GM12878 (cell line): Measurements from ENCODE around the gene C3orf33. TPM values are rescaled to one million over a fixed set of nuclear protein-coding genes. Genes with fewer than 3 reads are reported as not detected.

Source experiments
- ATAC-seq: fragments of 200-7000 bp; cut with Tn5 transposase; 3 replicates; pipeline ENCODE4 v1.9.1; 2020; ENCODE audit warnings: mild to moderate bottlenecking, moderate library complexity
- BruUV-seq: library from RNA; stranded (reverse); fragments of 400-500 nt; replicated peaks from 2 replicates; lab custom pipeline; 2021; lab: Mats Ljungman, UMichigan
- CTCF ChIA-PET: fragments of 300-600 bp; sonication (Branson Sonifier 250); formaldehyde crosslinking; extraction: SDS; loops from one replicate; lab custom pipeline; 2021; ENCODE audit warnings: inconsistent platforms; lab: Yijun Ruan, JAX
- POLR2A ChIA-PET: fragments of 350-600 bp; formaldehyde crosslinking; extraction: SDS; loops from one replicate; lab custom pipeline; 2021; ENCODE audit warnings: inconsistent platforms; lab: Charles Lee
- RAD21 ChIA-PET: fragments of 300-600 bp; sonication (Branson Sonifier 250); formaldehyde crosslinking; loops from one replicate; lab custom pipeline; 2023; ENCODE audit warnings: antibody characterized with exemption; ENCODE audit not compliant: unreplicated experiment; lab: Charles Lee
- SMC1A ChIA-PET: fragments of 300-600 bp; sonication (Branson Sonifier 250); formaldehyde crosslinking; loops from one replicate; lab custom pipeline; 2023; ENCODE audit not compliant: unreplicated experiment, uncharacterized antibody; lab: Charles Lee
- DNase-seq: peaks from one replicate; pipeline ENCODE4 v3.0.0-alpha.2; 2011; ENCODE audit warnings: low read depth, low spot score
- FAIRE-seq: peaks from 3 replicates; lab custom pipeline; 2011; peaks lifted over from hg19 to GRCh38; lab: Jason Lieb, UNC
- H2AFZ ChIP-seq: 2 replicates; pipeline ENCODE4 v1.6.0; 2011; ENCODE audit warnings: low read depth, low read length, control low read depth; ENCODE audit not compliant: control insufficient read depth
- H3K27ac ChIP-seq: 2 replicates; pipeline ENCODE4 v1.5.1; 2011; ENCODE audit warnings: control low read depth; ENCODE audit not compliant: control insufficient read depth, insufficient read depth
- H3K27me3 ChIP-seq, 2 experiments: replicated peaks in 1 of 2; 2 replicates each; pipeline versions ENCODE4 v1.6.0 to v1.6.1; 2011; ENCODE audit warnings: low read length in 1 of 2; ENCODE audit not compliant: control insufficient read depth in 2 of 2, insufficient read depth in 2 of 2
- H3K36me3 ChIP-seq, 2 experiments: 2 replicates each; pipeline ENCODE4 v1.5.1; 2011; ENCODE audit warnings: low read length in 1 of 2; ENCODE audit not compliant: control insufficient read depth in 2 of 2, insufficient read depth in 2 of 2
- H3K4me1 ChIP-seq: 2 replicates; pipeline ENCODE4 v1.6.1; 2011; ENCODE audit warnings: mild to moderate bottlenecking, low read length, moderate library complexity, mixed read lengths; ENCODE audit not compliant: control insufficient read depth, insufficient read depth
- H3K4me2 ChIP-seq: 2 replicates; pipeline ENCODE4 v1.6.0; 2011; ENCODE audit warnings: control low read depth; ENCODE audit not compliant: control insufficient read depth, insufficient read depth
- H3K4me3 ChIP-seq: fragments of 200-600 bp; sonication (generic); 2 replicates; pipeline ENCODE4 v1.5.1; 2016
- H3K79me2 ChIP-seq: 2 replicates; pipeline ENCODE4 v1.6.0; 2011; ENCODE audit warnings: low read length; ENCODE audit not compliant: control insufficient read depth, insufficient read depth
- H3K9ac ChIP-seq: 2 replicates; pipeline ENCODE4 v1.8.0; 2011; ENCODE audit warnings: low read length, control low read depth, mixed read lengths; ENCODE audit not compliant: control insufficient read depth, insufficient read depth
- H3K9me3 ChIP-seq: replicated peaks from 3 replicates; pipeline ENCODE4 v1.5.1; 2011; ENCODE audit warnings: mild to moderate bottlenecking, low read length; ENCODE audit not compliant: control insufficient read depth, insufficient read depth
- H4K20me1 ChIP-seq: 2 replicates; pipeline ENCODE4 v1.6.0; 2011; ENCODE audit not compliant: control insufficient read depth, insufficient read depth
- ATF7 ChIP-seq: fragments of 450-650 bp; IDR thresholded peaks from 2 replicates; pipeline ENCODE4 v1.6.1; 2016; ENCODE audit warnings: low read depth, mild to moderate bottlenecking
- BCL11A ChIP-seq: IDR thresholded peaks from 2 replicates; pipeline ENCODE4 v1.6.1; 2011; ENCODE audit warnings: low read depth, low read length
- FOS ChIP-seq: IDR thresholded peaks from 3 replicates; pipeline ENCODE4 v1.6.1; 2011; ENCODE audit warnings: borderline replicate concordance; ENCODE audit not compliant: insufficient read length; ENCODE audit errors: extremely low read depth
- IKZF1 ChIP-seq: fragments of 450-650 bp; conservative IDR thresholded peaks from 2 replicates; pipeline ENCODE4 v1.6.1; 2017; ENCODE audit warnings: antibody characterized with exemption, mild to moderate bottlenecking
- NRF1 ChIP-seq: conservative IDR thresholded peaks from 2 replicates; pipeline ENCODE4 v1.6.1; 2011; ENCODE audit warnings: mild to moderate bottlenecking, low read depth, low read length, improper control_type of control experiment
- PKNOX1 ChIP-seq: fragments of 450-650 bp; IDR thresholded peaks from 2 replicates; pipeline ENCODE4 v1.6.1; 2016; ENCODE audit warnings: mild to moderate bottlenecking
- RELA ChIP-seq: fragments of 450-650 bp; IDR thresholded peaks from 2 replicates; pipeline ENCODE4 v1.8.0; 2014; ENCODE audit warnings: borderline replicate concordance; ENCODE audit not compliant: partially characterized antibody
- SIN3A ChIP-seq: IDR thresholded peaks from 2 replicates; pipeline ENCODE4 v1.6.1; 2012; ENCODE audit warnings: low read depth, low read length, improper control_type of control experiment
- SPI1 ChIP-seq: IDR thresholded peaks from 2 replicates; pipeline ENCODE4 v1.6.1; 2011; ENCODE audit warnings: low read depth, mild to moderate bottlenecking, low read length, moderate library complexity, borderline replicate concordance; ENCODE audit not compliant: insufficient read depth
- SUPT20H ChIP-seq: IDR thresholded peaks from 2 replicates; pipeline ENCODE4 v1.6.1; 2011; ENCODE audit warnings: low read depth, mild to moderate bottlenecking, low read length, moderate library complexity, borderline replicate concordance; ENCODE audit not compliant: control insufficient read depth
- ZNF207 ChIP-seq: fragments of 450-650 bp; IDR thresholded peaks from 2 replicates; pipeline ENCODE4 v1.6.1; 2014; ENCODE audit warnings: antibody characterized with exemption, mild to moderate bottlenecking, borderline replicate concordance
- WGBS: methylation state at CpG from one replicate; pipeline ENCODE4 v1.1.6; 2016; ENCODE audit warnings: low lambda C conversion rate; ENCODE audit not compliant: insufficient replicate concordance, insufficient coverage; ENCODE audit errors: missing lambda C conversion rate; 5-methylcytosine and 5-hydroxymethylcytosine counted together
- in situ Hi-C: fragments of 300-500 bp; cut with MboI; formaldehyde crosslinking; loops from 9 replicates; pipeline ENCODE4 v1.14.3; 2018; ENCODE audit warnings: mixed read lengths
- intact Hi-C: fragments of 100-400 bp; cut with micrococcal nuclease; formaldehyde crosslinking; loops from one replicate; pipeline ENCODE4 v1.14.2; 2022; ENCODE audit not compliant: unreplicated experiment
- polyA plus RNA-seq, 11 experiments: library from polyadenylated mRNA; depleted of rRNA in 4 of 11; unstranded in 6 of 11; stranded (reverse) in 5 of 11; fragments of >200 nt; fragmentation: Nextera tagmentation in 4 of 11; fragmentation: Illumina TruSeq in 1 of 11; extraction: Ambion mirVana in 4 of 11; extraction: Trizol in 1 of 11; gene quantifications; 1 replicate in 1 of 11; 2 replicates in 10 of 11; pipeline versions ENCODE4 v1.2.1 to v1.2.3, GENCODE V29; 2011 to 2016; ENCODE audit warnings: inconsistent platforms in 2 of 11, missing spikeins in 2 of 11, low read depth in 1 of 11
- total RNA-seq, 4 experiments: library from RNA; depleted of rRNA in 3 of 4; stranded (reverse); fragments of >200 nt in 3 of 4; fragmentation: Illumina TruSeq in 1 of 4; extraction: Trizol in 1 of 4; gene quantifications; 2 replicates each; pipeline versions ENCODE4 v1.2.1 to v1.2.3, GENCODE V29; 2013 to 2021
- TF ChIP-seq, protein P1 (sequence below): IDR thresholded peaks from 2 replicates; pipeline ENCODE4 v1.6.1; 2012; ENCODE audit warnings: low read length, inconsistent platforms
- TF ChIP-seq, protein P2 (sequence below): IDR thresholded peaks from 2 replicates; pipeline ENCODE4 v1.6.1; 2012; ENCODE audit warnings: improper control_type of control experiment, low read depth, low read length; ENCODE audit not compliant: insufficient replicate concordance
- TF ChIP-seq, protein P3 (sequence below): fragments of 450-650 bp; conservative IDR thresholded peaks from 2 replicates; pipeline ENCODE4 v1.6.1; 2017; ENCODE audit warnings: mild to moderate bottlenecking, moderate library complexity

Gene C3orf33
- total and polyA plus RNA-seq, 10 of the 15 experiments (the other 5 are each of a cell fraction or from before 2014, with no cell fraction given) = 0.35 to 1.7 (median 0.90) TPM

DNA sequence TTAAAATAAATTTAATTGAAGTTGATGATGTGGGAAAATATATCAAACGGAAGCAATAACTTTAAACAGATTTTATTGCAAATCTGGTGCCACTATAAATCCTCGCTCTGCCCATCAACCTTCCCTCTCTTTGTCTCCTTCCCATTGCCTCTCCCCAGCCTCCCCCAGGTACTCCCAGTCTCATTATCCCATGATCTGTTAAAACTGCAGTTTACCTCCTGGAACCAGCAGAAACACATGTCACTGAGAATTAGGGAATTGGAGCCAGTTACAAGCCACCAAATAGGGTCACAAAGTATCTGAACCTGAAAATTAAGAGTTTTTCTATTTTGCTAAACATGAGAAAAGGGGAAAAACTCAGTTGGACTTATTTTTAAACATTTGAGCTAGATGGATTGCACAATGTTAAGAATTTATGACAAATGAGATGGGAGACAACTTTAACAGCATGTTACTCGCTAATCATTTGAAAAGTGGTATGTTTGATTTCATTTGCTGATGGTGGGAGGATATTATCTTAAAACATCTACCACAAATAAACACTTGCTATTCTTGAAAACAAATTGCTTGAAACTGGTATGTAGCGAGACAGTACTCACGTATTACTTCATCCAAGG is 63.6 kb downstream of the C3orf33 start:
- in situ Hi-C loops (no loop called here), intact Hi-C loops (no loop called here)
- Histone ChIP-seq H4K20me1 (no peaks in the 10 kb centered on the region), H3K4me1 (peaks cover 6% of the 10 kb centered on the region; the same call in 1 of the 2 replicates), H3K27ac (no peak overlapping the region), H3K27me3 (peaks cover 10 to 16% of the 10 kb centered on the region in 2 experiments), H2AFZ (no peak overlapping the region), H3K9ac (no peak overlapping the region), H3K4me3 (no peak overlapping the region), H3K9me3 (no peaks in the 10 kb centered on the region), H3K4me2 (no peak overlapping the region), H3K36me3 (no peaks in the 10 kb centered on the region), H3K79me2 (no peaks in the 10 kb centered on the region)
- BruUV-seq = no TSS peak
- 78% methylated on average over 5 of the region's 5 CpGs for WGBS
- RAD21 ChIA-PET = interaction anchor here (1.7 kb wide), 1 partner anchor 64 kb away, joined by 3 read pairs; the partner anchor contains the start of gene C3orf33
- ATAC-seq (no peak), DNase-seq (no peak), FAIRE-seq (no peak)
- POLR2A ChIA-PET = no interaction called here
- SMC1A ChIA-PET = no interaction called here
- CTCF ChIA-PET = interaction anchor here (1.3 to 1.5 kb wide), 2 partner anchors 9 to 41 kb away, joined by 4 read pairs; no protein-coding TSS in a partner anchor
- TF ChIP-seq, protein P1, sequence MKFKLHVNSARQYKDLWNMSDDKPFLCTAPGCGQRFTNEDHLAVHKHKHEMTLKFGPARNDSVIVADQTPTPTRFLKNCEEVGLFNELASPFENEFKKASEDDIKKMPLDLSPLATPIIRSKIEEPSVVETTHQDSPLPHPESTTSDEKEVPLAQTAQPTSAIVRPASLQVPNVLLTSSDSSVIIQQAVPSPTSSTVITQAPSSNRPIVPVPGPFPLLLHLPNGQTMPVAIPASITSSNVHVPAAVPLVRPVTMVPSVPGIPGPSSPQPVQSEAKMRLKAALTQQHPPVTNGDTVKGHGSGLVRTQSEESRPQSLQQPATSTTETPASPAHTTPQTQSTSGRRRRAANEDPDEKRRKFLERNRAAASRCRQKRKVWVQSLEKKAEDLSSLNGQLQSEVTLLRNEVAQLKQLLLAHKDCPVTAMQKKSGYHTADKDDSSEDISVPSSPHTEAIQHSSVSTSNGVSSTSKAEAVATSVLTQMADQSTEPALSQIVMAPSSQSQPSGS = no peak
- TF ChIP-seq SIN3A (no peak), NRF1 (no peak), PKNOX1 (no peak), SUPT20H (no peak), ZNF207 (no peak), SPI1 (no peak), IKZF1 (no peak), ATF7 (no peak), RELA (no peak), FOS (no peak), BCL11A (no peak)
- TF ChIP-seq, protein P2, sequence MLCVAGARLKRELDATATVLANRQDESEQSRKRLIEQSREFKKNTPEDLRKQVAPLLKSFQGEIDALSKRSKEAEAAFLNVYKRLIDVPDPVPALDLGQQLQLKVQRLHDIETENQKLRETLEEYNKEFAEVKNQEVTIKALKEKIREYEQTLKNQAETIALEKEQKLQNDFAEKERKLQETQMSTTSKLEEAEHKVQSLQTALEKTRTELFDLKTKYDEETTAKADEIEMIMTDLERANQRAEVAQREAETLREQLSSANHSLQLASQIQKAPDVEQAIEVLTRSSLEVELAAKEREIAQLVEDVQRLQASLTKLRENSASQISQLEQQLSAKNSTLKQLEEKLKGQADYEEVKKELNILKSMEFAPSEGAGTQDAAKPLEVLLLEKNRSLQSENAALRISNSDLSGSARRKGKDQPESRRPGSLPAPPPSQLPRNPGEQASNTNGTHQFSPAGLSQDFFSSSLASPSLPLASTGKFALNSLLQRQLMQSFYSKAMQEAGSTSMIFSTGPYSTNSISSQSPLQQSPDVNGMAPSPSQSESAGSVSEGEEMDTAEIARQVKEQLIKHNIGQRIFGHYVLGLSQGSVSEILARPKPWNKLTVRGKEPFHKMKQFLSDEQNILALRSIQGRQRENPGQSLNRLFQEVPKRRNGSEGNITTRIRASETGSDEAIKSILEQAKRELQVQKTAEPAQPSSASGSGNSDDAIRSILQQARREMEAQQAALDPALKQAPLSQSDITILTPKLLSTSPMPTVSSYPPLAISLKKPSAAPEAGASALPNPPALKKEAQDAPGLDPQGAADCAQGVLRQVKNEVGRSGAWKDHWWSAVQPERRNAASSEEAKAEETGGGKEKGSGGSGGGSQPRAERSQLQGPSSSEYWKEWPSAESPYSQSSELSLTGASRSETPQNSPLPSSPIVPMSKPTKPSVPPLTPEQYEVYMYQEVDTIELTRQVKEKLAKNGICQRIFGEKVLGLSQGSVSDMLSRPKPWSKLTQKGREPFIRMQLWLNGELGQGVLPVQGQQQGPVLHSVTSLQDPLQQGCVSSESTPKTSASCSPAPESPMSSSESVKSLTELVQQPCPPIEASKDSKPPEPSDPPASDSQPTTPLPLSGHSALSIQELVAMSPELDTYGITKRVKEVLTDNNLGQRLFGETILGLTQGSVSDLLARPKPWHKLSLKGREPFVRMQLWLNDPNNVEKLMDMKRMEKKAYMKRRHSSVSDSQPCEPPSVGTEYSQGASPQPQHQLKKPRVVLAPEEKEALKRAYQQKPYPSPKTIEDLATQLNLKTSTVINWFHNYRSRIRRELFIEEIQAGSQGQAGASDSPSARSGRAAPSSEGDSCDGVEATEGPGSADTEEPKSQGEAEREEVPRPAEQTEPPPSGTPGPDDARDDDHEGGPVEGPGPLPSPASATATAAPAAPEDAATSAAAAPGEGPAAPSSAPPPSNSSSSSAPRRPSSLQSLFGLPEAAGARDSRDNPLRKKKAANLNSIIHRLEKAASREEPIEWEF = no peak
- TF ChIP-seq, protein P3, sequence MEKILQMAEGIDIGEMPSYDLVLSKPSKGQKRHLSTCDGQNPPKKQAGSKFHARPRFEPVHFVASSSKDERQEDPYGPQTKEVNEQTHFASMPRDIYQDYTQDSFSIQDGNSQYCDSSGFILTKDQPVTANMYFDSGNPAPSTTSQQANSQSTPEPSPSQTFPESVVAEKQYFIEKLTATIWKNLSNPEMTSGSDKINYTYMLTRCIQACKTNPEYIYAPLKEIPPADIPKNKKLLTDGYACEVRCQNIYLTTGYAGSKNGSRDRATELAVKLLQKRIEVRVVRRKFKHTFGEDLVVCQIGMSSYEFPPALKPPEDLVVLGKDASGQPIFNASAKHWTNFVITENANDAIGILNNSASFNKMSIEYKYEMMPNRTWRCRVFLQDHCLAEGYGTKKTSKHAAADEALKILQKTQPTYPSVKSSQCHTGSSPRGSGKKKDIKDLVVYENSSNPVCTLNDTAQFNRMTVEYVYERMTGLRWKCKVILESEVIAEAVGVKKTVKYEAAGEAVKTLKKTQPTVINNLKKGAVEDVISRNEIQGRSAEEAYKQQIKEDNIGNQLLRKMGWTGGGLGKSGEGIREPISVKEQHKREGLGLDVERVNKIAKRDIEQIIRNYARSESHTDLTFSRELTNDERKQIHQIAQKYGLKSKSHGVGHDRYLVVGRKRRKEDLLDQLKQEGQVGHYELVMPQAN = no peak
